Medulla oblongata (tissue), 1 donor: ENCODE data around the gene PRR22.
A peak's percentile ranks its signal among the peaks of the same experiment; 100 is the strongest.

ENCODE experiments used
- DNase-seq: peaks from one replicate; pipeline ENCODE4 v3.0.0-alpha.2; 2015; ENCODE audit errors: extremely low spot score

PRR22 gene

GRCh38 chr19:5784581-5785147 lies at the start of gene PRR22:
Gene PRR22 (minus strand): TSS chr19:5784746. CDS start chr19:5784660, 86 bp downstream.
- DNase-seq, result no peak

GRCh38 chr19:5832527-5833216 lies 48.1 kb upstream of the PRR22 start:
- DNase-seq, result no peak

- DNase-seq, result no peak
Observed at GRCh38 chr19:5832061-5832460, 47.5 kb upstream of the PRR22 start.

- DNase-seq, result no peak
Observed at GRCh38 chr19:5831159-5831558, 46.6 kb upstream of the PRR22 start.

- no peak for DNase-seq
Observed at GRCh38 chr19:5829567-5830310, 45.2 kb upstream of the PRR22 start.

- DNase-seq, result no peak
Observed at GRCh38 chr19:5828661-5829566, 44.4 kb upstream of the PRR22 start.

GRCh38 chr19:5827891-5828660 lies 43.5 kb upstream of the PRR22 start:
- peak; percentile 76 for DNase-seq

- DNase-seq, result no peak
Observed at GRCh38 chr19:5827342-5827890, 42.9 kb upstream of the PRR22 start.

- DNase-seq, result no peak
Observed at GRCh38 chr19:5826531-5827341, 42.2 kb upstream of the PRR22 start.

- peak; percentile 5 for DNase-seq
Observed at GRCh38 chr19:5825178-5825577, 40.6 kb upstream of the PRR22 start.

- DNase-seq, result no peak
Observed at GRCh38 chr19:5824751-5825150, 40.2 kb upstream of the PRR22 start.

- DNase-seq, result no peak
Observed at GRCh38 chr19:5823579-5824281, 39.2 kb upstream of the PRR22 start.

- no peak for DNase-seq
Observed at GRCh38 chr19:5822181-5822844, 37.8 kb upstream of the PRR22 start.

- no peak for DNase-seq
Observed at GRCh38 chr19:5821521-5822180, 37.1 kb upstream of the PRR22 start.

GRCh38 chr19:5820785-5821184 lies 36.2 kb upstream of the PRR22 start:
- no peak for DNase-seq

- DNase-seq, result no peak
Observed at GRCh38 chr19:5818594-5818993, 34.0 kb upstream of the PRR22 start.

- DNase-seq, result no peak
Observed at GRCh38 chr19:5817218-5817617, 32.7 kb upstream of the PRR22 start.

- no peak for DNase-seq
Observed at GRCh38 chr19:5814852-5815246, 30.3 kb upstream of the PRR22 start.
